BJ (cell line): ENCODE measurements around the gene NES. TPM values are rescaled to one million over a fixed set of nuclear protein-coding genes. Genes with fewer than 3 reads are reported as not detected.

ENCODE experiments used
- CTCF ChIA-PET: fragments of 350-600 bp; formaldehyde crosslinking; extraction: SDS; loops from one replicate; lab custom pipeline; 2021; ENCODE audit warnings: antibody characterized with exemption, inconsistent platforms; lab: Yijun Ruan, JAX
- POLR2A ChIA-PET: fragments of 300-600 bp; sonication (Branson Sonifier 250); formaldehyde crosslinking; extraction: SDS; loops from one replicate; lab custom pipeline; 2021; ENCODE audit warnings: antibody characterized with exemption; lab: Charles Lee
- DNase-seq: peaks from one replicate; pipeline ENCODE4 v3.0.0-alpha.2; 2011; ENCODE audit warnings: low read depth
- H3K27me3 ChIP-seq: 2 replicates; pipeline ENCODE4 v1.6.0; 2011; ENCODE audit warnings: low read length; ENCODE audit not compliant: control insufficient read depth, insufficient read depth
- H3K36me3 ChIP-seq: 2 replicates; pipeline ENCODE4 v1.5.1; 2011; ENCODE audit warnings: low read length; ENCODE audit not compliant: control insufficient read depth, insufficient read depth
- H3K4me3 ChIP-seq: 2 replicates; pipeline ENCODE4 v1.5.1; 2011; ENCODE audit warnings: low read depth, mild to moderate bottlenecking, control low read depth, low read length
- CTCF ChIP-seq: IDR thresholded peaks from 2 replicates; pipeline ENCODE4 v1.5.1; 2011; ENCODE audit warnings: low read depth, mild to moderate bottlenecking, control low read depth, inconsistent platforms, low read length, moderate library complexity; ENCODE audit not compliant: insufficient read depth
- polyA plus RNA-seq: library from polyadenylated mRNA; depleted of rRNA; stranded (reverse); fragments of >200 nt; gene quantifications from 2 replicates; pipeline ENCODE4 v1.2.3, GENCODE V29; 2011

NES gene
- polyA plus RNA-seq, 1 experiment, result 17.5 TPM

GRCh38 chr1:156711011-156711817 lies 34.0 kb upstream of the NES start:
- DNase-seq, result no peak
- POLR2A ChIA-PET, result interaction anchor here (0.6 kb wide), 1 partner anchor 1717 kb away, joined by 3 read pairs; no protein-coding TSS in a partner anchor

GRCh38 chr1:156709757-156710489 lies 32.7 kb upstream of the NES start:
- H3K27me3 ChIP-seq, result no peaks in the 10 kb centered on the region
- DNase-seq, result no peak
- CTCF ChIA-PET, result interaction anchor here (0.6 to 41.7 kb wide), 5 partner anchors 17 to 84 kb away, joined by 3 to 1556 read pairs (median 3); partner anchors contain the start of genes ISG20L2, METTL25B, MRPL24 and NES
- no peaks in the 10 kb centered on the region for H3K36me3 ChIP-seq
- POLR2A ChIA-PET, result no interaction called here
- no peak for TF ChIP-seq CTCF
- H3K4me3 ChIP-seq, result no peak overlapping the region

More at GRCh38 chr1:156711011-156711817, 34.0 kb upstream of the NES start:
- no peak overlapping the region for H3K4me3 ChIP-seq
- no peak for TF ChIP-seq CTCF
- CTCF ChIA-PET, result interaction anchor here (0.7 to 41.7 kb wide), 8 partner anchors 16 to 217 kb away, joined by 3 to 1556 read pairs (median 6); partner anchors contain the start of genes ISG20L2, METTL25B, NES and NTRK1
- no peaks in the 10 kb centered on the region for H3K36me3 ChIP-seq
- no peaks in the 10 kb centered on the region for H3K27me3 ChIP-seq

GRCh38 chr1:156709031-156709430 lies 31.8 kb upstream of the NES start:
- no peak for TF ChIP-seq CTCF
- no peak for DNase-seq
- POLR2A ChIA-PET, result interaction anchor here (0.6 to 1.2 kb wide), 3 partner anchors 64 to 194 kb away, joined by 3 to 6 read pairs (median 4); no protein-coding TSS in a partner anchor
- Histone ChIP-seq H3K27me3 (no peaks in the 10 kb centered on the region), H3K36me3 (no peaks in the 10 kb centered on the region), H3K4me3 (no peak overlapping the region)
- CTCF ChIA-PET, result interaction anchor here (0.6 to 41.7 kb wide), 6 partner anchors 18 to 151 kb away, joined by 3 to 1556 read pairs (median 19); partner anchors contain the start of genes ISG20L2, METTL25B, MRPL24 and NES

GRCh38 chr1:156708218-156708661 lies 31.0 kb upstream of the NES start:
- no peak for TF ChIP-seq CTCF
- Histone ChIP-seq H3K36me3 (no peaks in the 10 kb centered on the region), H3K27me3 (no peaks in the 10 kb centered on the region), H3K4me3 (no peak overlapping the region)
- DNase-seq, result no peak
- POLR2A ChIA-PET, result interaction anchor here (0.7 to 1.2 kb wide), 3 partner anchors 26 to 194 kb away, joined by 3 to 6 read pairs (median 4); no protein-coding TSS in a partner anchor
- CTCF ChIA-PET, result interaction anchor here (0.9 to 41.7 kb wide), 7 partner anchors 19 to 252 kb away, joined by 3 to 1556 read pairs (median 5); partner anchors contain the start of genes ISG20L2, METTL25B, NES and NTRK1
